H9 (cell line): ENCODE measurements around the gene TFCP2. TPM values are rescaled to one million over a fixed set of nuclear protein-coding genes. Genes with fewer than 3 reads are reported as not detected.

Source experiments
- DNase-seq: peaks from one replicate; pipeline ENCODE4 v3.0.0-alpha.2; 2017
- H2AFZ ChIP-seq: one replicate; pipeline ENCODE4 v1.6.1; 2013; ENCODE audit warnings: mild to moderate bottlenecking, low read length, control low read depth, moderate library complexity
- H2AK5ac ChIP-seq: 2 replicates; pipeline ENCODE4 v1.6.1; 2013; ENCODE audit warnings: low read length, control low read depth, mixed read lengths; ENCODE audit not compliant: insufficient read length
- H2BK120ac ChIP-seq: one replicate; pipeline ENCODE4 v1.6.1; 2013; ENCODE audit warnings: low read depth, mild to moderate bottlenecking, low read length, control low read depth, inconsistent platforms; ENCODE audit not compliant: poor library complexity, severe bottlenecking
- H2BK12ac ChIP-seq: 2 replicates; pipeline ENCODE4 v1.6.1; 2013; ENCODE audit warnings: low read length, control low read depth, mixed read lengths, low read depth; ENCODE audit not compliant: insufficient read length
- H2BK15ac ChIP-seq: 2 replicates; pipeline ENCODE4 v1.6.1; 2013; ENCODE audit warnings: low read depth, low read length, control low read depth
- H2BK20ac ChIP-seq: one replicate; pipeline ENCODE4 v1.6.1; 2013; ENCODE audit warnings: low read depth, mild to moderate bottlenecking, low read length, control low read depth, inconsistent platforms; ENCODE audit not compliant: poor library complexity, severe bottlenecking
- H2BK5ac ChIP-seq: 2 replicates; pipeline ENCODE4 v1.6.1; 2013; ENCODE audit warnings: low read length, control low read depth, mixed read lengths; ENCODE audit not compliant: insufficient read length
- H3K14ac ChIP-seq: 2 replicates; pipeline ENCODE4 v1.6.1; 2013; ENCODE audit warnings: low read length, control low read depth; ENCODE audit not compliant: insufficient read depth
- H3K18ac ChIP-seq: 2 replicates; pipeline ENCODE4 v1.6.1; 2013; ENCODE audit warnings: low read depth, mild to moderate bottlenecking, mixed read lengths, low read length, control low read depth; ENCODE audit not compliant: insufficient read length
- H3K23ac ChIP-seq: 2 replicates; pipeline ENCODE4 v1.6.1; 2013; ENCODE audit warnings: low read length, control low read depth, mixed read lengths, low read depth; ENCODE audit not compliant: insufficient read length
- H3K23me2 ChIP-seq: 2 replicates; pipeline ENCODE4 v1.6.1; 2013; ENCODE audit warnings: low read depth, mild to moderate bottlenecking, mixed read lengths, low read length, control low read depth; ENCODE audit not compliant: insufficient read length, poor library complexity, severe bottlenecking
- H3K27ac ChIP-seq: 2 replicates; pipeline ENCODE4 v1.5.1; 2013; ENCODE audit warnings: low read length, control low read depth, mixed read lengths, low read depth; ENCODE audit not compliant: insufficient read length
- H3K27me3 ChIP-seq: 2 replicates; pipeline ENCODE4 v1.6.1; 2013; ENCODE audit warnings: low read length, control low read depth, inconsistent platforms; ENCODE audit not compliant: insufficient read depth
- H3K4ac ChIP-seq: 2 replicates; pipeline ENCODE4 v1.6.1; 2013; ENCODE audit warnings: low read depth, mild to moderate bottlenecking, control low read depth, inconsistent platforms, low read length, moderate library complexity
- H3K4me1 ChIP-seq: 2 replicates; pipeline ENCODE4 v1.6.1; 2013; ENCODE audit warnings: low read length, control low read depth, inconsistent platforms; ENCODE audit not compliant: insufficient read depth
- H3K4me2 ChIP-seq: 2 replicates; pipeline ENCODE4 v1.6.1; 2013; ENCODE audit warnings: low read length, control low read depth, mixed read lengths; ENCODE audit not compliant: insufficient read length, insufficient read depth
- H3K56ac ChIP-seq: 2 replicates; pipeline ENCODE4 v1.6.1; 2013; ENCODE audit warnings: low read depth, mild to moderate bottlenecking, mixed read lengths, low read length, control low read depth; ENCODE audit not compliant: insufficient read length
- H3K79me1 ChIP-seq: 2 replicates; pipeline ENCODE4 v1.6.1; 2013; ENCODE audit warnings: low read depth, mild to moderate bottlenecking, moderate library complexity, low read length, control low read depth, inconsistent platforms; ENCODE audit not compliant: insufficient read depth, poor library complexity, severe bottlenecking
- H3K79me2 ChIP-seq: 2 replicates; pipeline ENCODE4 v1.6.1; 2013; ENCODE audit warnings: low read length, control low read depth, inconsistent platforms; ENCODE audit not compliant: insufficient read depth
- H3K9ac ChIP-seq: 2 replicates; pipeline ENCODE4 v1.6.1; 2013; ENCODE audit warnings: low read length, control low read depth, mixed read lengths; ENCODE audit not compliant: insufficient read length; ENCODE audit errors: extremely low read depth
- H3K9me3 ChIP-seq: one replicate; pipeline ENCODE4 v1.6.1; 2013; ENCODE audit warnings: low read depth, low read length, inconsistent platforms; ENCODE audit not compliant: control insufficient read depth
- H3T11ph ChIP-seq: one replicate; pipeline ENCODE4 v1.6.1; 2013; ENCODE audit warnings: mild to moderate bottlenecking, low read length, control low read depth, inconsistent platforms
- H4K20me1 ChIP-seq: one replicate; pipeline ENCODE4 v1.6.1; 2013; ENCODE audit not compliant: control insufficient read depth, insufficient read length, insufficient read depth
- H4K5ac ChIP-seq: 2 replicates; pipeline ENCODE4 v1.6.1; 2013; ENCODE audit warnings: low read depth, mild to moderate bottlenecking, mixed read lengths, low read length, control low read depth; ENCODE audit not compliant: insufficient read length
- H4K8ac ChIP-seq: replicated peaks from 2 replicates; pipeline ENCODE4 v1.6.1; 2013; ENCODE audit warnings: low read length, control low read depth, mixed read lengths, low read depth; ENCODE audit not compliant: insufficient read length
- H4K91ac ChIP-seq: 2 replicates; pipeline ENCODE4 v1.6.1; 2013; ENCODE audit warnings: low read depth, mild to moderate bottlenecking, moderate library complexity, mixed read lengths, low read length, control low read depth; ENCODE audit not compliant: insufficient read length
- H3K27ac Mint-ChIP-seq, 3 experiments: 2 replicates in 2 of 3; 3 replicates in 1 of 3; pipeline ENCODE4 v1.8.0; 2020 to 2021; ENCODE audit warnings: mixed read lengths in 3 of 3, mild to moderate bottlenecking in 1 of 3, moderate library complexity in 1 of 3
- H3K27me3 Mint-ChIP-seq: 2 replicates; pipeline ENCODE4 v1.8.0; 2021; ENCODE audit warnings: low read depth, mild to moderate bottlenecking, moderate library complexity, mixed read lengths
- H3K36me3 Mint-ChIP-seq, 3 experiments: 2 replicates in 2 of 3; 3 replicates in 1 of 3; pipeline ENCODE4 v1.8.0; 2020 to 2021; ENCODE audit warnings: low read depth in 3 of 3, mixed read lengths in 3 of 3; ENCODE audit not compliant: insufficient read depth in 1 of 3
- H3K4me1 Mint-ChIP-seq, 2 experiments: 2 replicates each; pipeline ENCODE4 v1.8.0; 2020; ENCODE audit warnings: mixed read lengths in 2 of 2
- H3K4me3 Mint-ChIP-seq, 2 experiments: 2 replicates in 1 of 2; 3 replicates in 1 of 2; pipeline ENCODE4 v1.8.0; 2020 to 2021; ENCODE audit warnings: mild to moderate bottlenecking in 2 of 2, mixed read lengths in 2 of 2, moderate library complexity in 1 of 2
- H3K9me3 Mint-ChIP-seq, 2 experiments: 2 replicates in 1 of 2; 3 replicates in 1 of 2; pipeline ENCODE4 v1.8.0; 2020; ENCODE audit warnings: mild to moderate bottlenecking in 2 of 2, mixed read lengths in 2 of 2, moderate library complexity in 1 of 2
- CTCF ChIP-seq: fragments of 200-600 bp; sonication (generic); conservative IDR thresholded peaks from 3 replicates; pipeline ENCODE4 v1.8.0; 2021; ENCODE audit warnings: antibody characterized with exemption, mild to moderate bottlenecking
- WGBS: extraction: QIAGEN DNeasy Blood & Tissue Kit; methylation state at CpG from one replicate; pipeline ENCODE4 v1.1.7; 2013; ENCODE audit warnings: missing lambda C conversion rate, low lambda C conversion rate, mixed read lengths; ENCODE audit not compliant: insufficient read length; ENCODE audit errors: extremely low coverage; 5-methylcytosine and 5-hydroxymethylcytosine counted together
- total RNA-seq: library from RNA; stranded (reverse); gene quantifications from 2 replicates; pipeline ENCODE4 v1.2.1, GENCODE V29; 2021

The TFCP2 gene
- total RNA-seq, 1 experiment from 2014 or later, result 27.1 TPM

- Histone ChIP-seq H3K27ac (no peak overlapping the region), H3K23ac (no peak overlapping the region), H3K18ac (no peak overlapping the region), H2AK5ac (no peak overlapping the region), H2BK12ac (no peak overlapping the region), H4K8ac (no peak overlapping the region), H3K4ac (no peak overlapping the region), H3T11ph (no peak overlapping the region), H3K79me1 (no peaks in the 10 kb centered on the region), H3K56ac (no peak overlapping the region), H2BK120ac (no peak overlapping the region), H3K9me3 (no peaks in the 10 kb centered on the region), H3K4me2 (no peak overlapping the region), H3K23me2 (no peaks in the 10 kb centered on the region), H4K91ac (no peak overlapping the region), H3K79me2 (no peaks in the 10 kb centered on the region), H4K5ac (no peak overlapping the region), H2BK5ac (no peak overlapping the region), H2AFZ (no peak overlapping the region), H3K9ac (no peak overlapping the region), H3K27me3 (no peaks in the 10 kb centered on the region), H3K14ac (no peak overlapping the region), H2BK15ac (no peak overlapping the region), H2BK20ac (no peak overlapping the region), H4K20me1 (no peaks in the 10 kb centered on the region), H3K4me1 (no peaks in the 10 kb centered on the region; the same call in 1 of the 2 replicates)
- no peaks in the 10 kb centered on the region for H3K9me3 Mint-ChIP-seq
- H3K4me3 Mint-ChIP-seq, result no peak overlapping the region
- no peak for TF ChIP-seq CTCF
- no CpG with 5 or more reads among the region's 9 CpGs for WGBS
- peaks cover 0 to 1% (median 0%) of the 10 kb centered on the region in 3 experiments; a peak in 3 of 7 replicates for H3K36me3 Mint-ChIP-seq
- H3K27me3 Mint-ChIP-seq, result peaks cover 1% of the 10 kb centered on the region; the same call in 1 of the 2 replicates
- H3K4me1 Mint-ChIP-seq, result no peaks in the 10 kb centered on the region
- H3K27ac Mint-ChIP-seq, result peak overlapping the region in 1 of 3 experiments; percentile 14; a peak in 1 of 7 replicates
- DNase-seq, result no peak
Measured at GRCh38 chr12:51196547-51196946, 23.6 kb upstream of the TFCP2 start.
